Keratinocyte (primary cell): Measurements from ENCODE around the gene AWAT2.

Source experiments
- EZH2 ChIP-seq: IDR thresholded peaks from one replicate; pipeline ENCODE4 v1.6.1; 2012; ENCODE audit warnings: inconsistent platforms, mild to moderate bottlenecking, low read length, moderate library complexity
- TF ChIP-seq, protein P1 (sequence below), 3 experiments: IDR thresholded peaks in 1 of 3; conservative IDR thresholded peaks in 1 of 3; optimal IDR thresholded peaks in 1 of 3; 2 replicates in 2 of 3; 3 replicates in 1 of 3; pipeline versions ENCODE3 to v1.5.1; 2011; ENCODE audit warnings: low read length in 3 of 3, mild to moderate bottlenecking in 3 of 3, moderate library complexity in 2 of 3, control low read depth in 1 of 3, inconsistent platforms in 1 of 3; ENCODE audit not compliant: insufficient read depth in 2 of 3; ENCODE audit errors: extremely low read depth in 1 of 3

DNA sequence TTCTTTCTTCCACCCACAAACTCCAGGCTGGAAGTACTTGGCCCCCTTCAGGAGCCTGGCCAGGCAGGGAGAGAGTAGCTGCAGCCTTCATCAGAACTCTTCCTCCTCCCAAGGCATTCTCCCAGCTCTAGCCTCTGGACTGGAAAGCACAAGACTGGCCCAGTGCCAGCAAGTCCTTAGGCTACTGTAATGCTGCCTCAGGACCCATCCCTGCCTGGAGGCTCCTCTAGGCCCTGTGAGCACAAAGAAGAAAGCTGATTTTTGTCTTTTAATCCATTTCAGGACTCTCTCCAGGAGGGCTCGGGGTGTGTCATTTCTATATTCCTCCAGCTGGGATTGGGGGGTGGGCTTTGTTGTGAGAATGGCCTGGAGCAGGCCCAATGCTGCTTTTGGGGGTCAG lies 10.8 kb downstream of the AWAT2 start:
- TF ChIP-seq, protein P1, sequence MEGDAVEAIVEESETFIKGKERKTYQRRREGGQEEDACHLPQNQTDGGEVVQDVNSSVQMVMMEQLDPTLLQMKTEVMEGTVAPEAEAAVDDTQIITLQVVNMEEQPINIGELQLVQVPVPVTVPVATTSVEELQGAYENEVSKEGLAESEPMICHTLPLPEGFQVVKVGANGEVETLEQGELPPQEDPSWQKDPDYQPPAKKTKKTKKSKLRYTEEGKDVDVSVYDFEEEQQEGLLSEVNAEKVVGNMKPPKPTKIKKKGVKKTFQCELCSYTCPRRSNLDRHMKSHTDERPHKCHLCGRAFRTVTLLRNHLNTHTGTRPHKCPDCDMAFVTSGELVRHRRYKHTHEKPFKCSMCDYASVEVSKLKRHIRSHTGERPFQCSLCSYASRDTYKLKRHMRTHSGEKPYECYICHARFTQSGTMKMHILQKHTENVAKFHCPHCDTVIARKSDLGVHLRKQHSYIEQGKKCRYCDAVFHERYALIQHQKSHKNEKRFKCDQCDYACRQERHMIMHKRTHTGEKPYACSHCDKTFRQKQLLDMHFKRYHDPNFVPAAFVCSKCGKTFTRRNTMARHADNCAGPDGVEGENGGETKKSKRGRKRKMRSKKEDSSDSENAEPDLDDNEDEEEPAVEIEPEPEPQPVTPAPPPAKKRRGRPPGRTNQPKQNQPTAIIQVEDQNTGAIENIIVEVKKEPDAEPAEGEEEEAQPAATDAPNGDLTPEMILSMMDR (optimal IDR thresholded peaks at IDR 0.05 in 1 of 3, IDR thresholded peaks at IDR 0.05 in 1 of 3, conservative IDR thresholded peaks at IDR 0.05 in 1 of 3; ENCODE audit: extremely low read depth in 1 of 3, insufficient read depth in 2 of 3, low read length in 3 of 3): no peak
- TF ChIP-seq EZH2: no peak
